Measurements from ENCODE around the gene GPR171. TPM values are rescaled to one million over a fixed set of nuclear protein-coding genes. Genes with fewer than 3 reads are reported as not detected.

The GPR171 gene
- total RNA-seq, 1 donor from 2014 or later, result not detected

GRCh38 chr3:151228666-151229040, 25.6 kb upstream of the GPR171 start:
- peak; percentile 74 for DNase-seq (ENCODE audit: low read depth)
- FAIRE-seq, result no peak
- no peak for TF ChIP-seq EZH2 (IDR thresholded peaks at IDR 0.05; ENCODE audit: insufficient read depth, low read length)
- TF ChIP-seq, protein P1, sequence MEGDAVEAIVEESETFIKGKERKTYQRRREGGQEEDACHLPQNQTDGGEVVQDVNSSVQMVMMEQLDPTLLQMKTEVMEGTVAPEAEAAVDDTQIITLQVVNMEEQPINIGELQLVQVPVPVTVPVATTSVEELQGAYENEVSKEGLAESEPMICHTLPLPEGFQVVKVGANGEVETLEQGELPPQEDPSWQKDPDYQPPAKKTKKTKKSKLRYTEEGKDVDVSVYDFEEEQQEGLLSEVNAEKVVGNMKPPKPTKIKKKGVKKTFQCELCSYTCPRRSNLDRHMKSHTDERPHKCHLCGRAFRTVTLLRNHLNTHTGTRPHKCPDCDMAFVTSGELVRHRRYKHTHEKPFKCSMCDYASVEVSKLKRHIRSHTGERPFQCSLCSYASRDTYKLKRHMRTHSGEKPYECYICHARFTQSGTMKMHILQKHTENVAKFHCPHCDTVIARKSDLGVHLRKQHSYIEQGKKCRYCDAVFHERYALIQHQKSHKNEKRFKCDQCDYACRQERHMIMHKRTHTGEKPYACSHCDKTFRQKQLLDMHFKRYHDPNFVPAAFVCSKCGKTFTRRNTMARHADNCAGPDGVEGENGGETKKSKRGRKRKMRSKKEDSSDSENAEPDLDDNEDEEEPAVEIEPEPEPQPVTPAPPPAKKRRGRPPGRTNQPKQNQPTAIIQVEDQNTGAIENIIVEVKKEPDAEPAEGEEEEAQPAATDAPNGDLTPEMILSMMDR (IDR thresholded peaks at IDR 0.05; ENCODE audit: insufficient read depth, low read depth, low read length), result no peak
- Histone ChIP-seq H3K4me1 (ENCODE audit: insufficient read depth, low read length) (peaks cover 35% of the 10 kb centered on the region), H3K79me2 (ENCODE audit: insufficient read depth, low read length) (no peaks in the 10 kb centered on the region), H3K4me3 (ENCODE audit: insufficient read depth, low read depth, low read length) (peak overlapping the region; percentile 21), H2AFZ (ENCODE audit: low read depth, low read length) (no peak overlapping the region), H3K27ac (ENCODE audit: low read depth, low read length) (peak overlapping the region; percentile 96), H3K9me3 (ENCODE audit: insufficient read depth, low read depth, low read length) (no peaks in the 10 kb centered on the region), H3K27me3 (ENCODE audit: insufficient read depth, low read length) (no peaks in the 10 kb centered on the region), H4K20me1 (ENCODE audit: insufficient read depth, low read length) (no peaks in the 10 kb centered on the region), H3K9ac (ENCODE audit: low read length) (peak overlapping the region; percentile 87), H3K36me3 (ENCODE audit: insufficient read depth, low read length) (no peaks in the 10 kb centered on the region), H3K4me2 (ENCODE audit: low read length) (peak overlapping the region; percentile 78)
- no peaks in the 10 kb centered on the region for H3K27me3 Mint-ChIP-seq (ENCODE audit: low read depth, unreplicated experiment)
- H3K27ac Mint-ChIP-seq (ENCODE audit: unreplicated experiment), result peak overlapping the region; percentile 96
- no peaks in the 10 kb centered on the region for H3K36me3 Mint-ChIP-seq (ENCODE audit: low read depth, unreplicated experiment)
- peaks cover 51% of the 10 kb centered on the region for H3K4me1 Mint-ChIP-seq (ENCODE audit: low read depth, unreplicated experiment)
- H3K4me3 Mint-ChIP-seq (ENCODE audit: unreplicated experiment), result no peak overlapping the region
- no peaks in the 10 kb centered on the region for H3K9me3 Mint-ChIP-seq (ENCODE audit: unreplicated experiment)

DNA sequence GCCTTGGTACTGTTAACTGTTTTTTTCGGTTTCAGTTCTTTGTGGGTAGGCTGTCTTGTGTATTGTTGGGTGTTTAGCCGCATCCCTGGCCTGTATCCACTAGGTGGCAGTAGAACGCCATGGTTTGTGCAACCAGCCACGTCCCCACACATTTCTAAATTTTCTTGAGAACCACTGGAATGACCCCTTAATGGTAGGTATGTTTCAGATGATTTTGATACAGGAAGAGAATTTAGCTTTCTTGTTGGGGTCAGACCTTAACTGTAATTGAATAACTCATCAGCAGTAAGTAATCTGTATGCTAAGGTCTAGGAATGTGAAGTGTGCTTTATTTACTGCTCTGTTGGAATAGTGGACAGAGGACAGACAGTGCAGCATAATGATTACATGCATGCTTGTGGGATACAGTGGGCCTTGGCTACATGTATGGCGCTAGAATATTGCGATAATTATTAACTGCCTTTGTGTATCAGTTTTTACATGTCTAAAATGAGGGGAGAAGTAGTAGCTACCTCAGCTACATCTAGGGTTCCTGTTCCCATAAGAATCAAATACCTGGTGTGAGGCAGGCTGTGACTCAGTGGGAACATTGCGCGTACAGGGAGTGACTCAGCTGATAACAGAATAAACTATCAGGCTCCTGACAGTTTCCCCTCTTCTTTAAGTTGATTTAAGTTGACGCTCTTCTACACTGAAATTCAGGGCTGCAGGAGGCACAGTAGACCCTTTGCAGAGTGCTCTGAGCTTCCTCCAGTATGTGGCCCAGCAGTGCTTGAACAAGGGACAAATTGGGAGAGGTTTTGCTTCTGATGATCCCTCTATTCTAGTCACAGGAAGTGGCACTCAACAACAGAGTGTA, 25.0 kb upstream of the GPR171 start:
- H3K36me3 Mint-ChIP-seq (ENCODE audit: low read depth, unreplicated experiment), result no peaks in the 10 kb centered on the region
- Histone ChIP-seq H3K4me3 (ENCODE audit: insufficient read depth, low read depth, low read length) (peak overlapping the region; percentile 24), H3K79me2 (ENCODE audit: insufficient read depth, low read length) (no peaks in the 10 kb centered on the region), H3K9ac (ENCODE audit: low read length) (peak overlapping the region; percentile 87), H3K4me1 (ENCODE audit: insufficient read depth, low read length) (peaks cover 35% of the 10 kb centered on the region), H3K4me2 (ENCODE audit: low read length) (peak overlapping the region; percentile 78), H3K27me3 (ENCODE audit: insufficient read depth, low read length) (no peaks in the 10 kb centered on the region), H2AFZ (ENCODE audit: low read depth, low read length) (no peak overlapping the region), H3K27ac (ENCODE audit: low read depth, low read length) (peak overlapping the region; percentile 96), H4K20me1 (ENCODE audit: insufficient read depth, low read length) (no peaks in the 10 kb centered on the region), H3K36me3 (ENCODE audit: insufficient read depth, low read length) (no peaks in the 10 kb centered on the region), H3K9me3 (ENCODE audit: insufficient read depth, low read depth, low read length) (no peaks in the 10 kb centered on the region)
- no peaks in the 10 kb centered on the region for H3K27me3 Mint-ChIP-seq (ENCODE audit: low read depth, unreplicated experiment)
- no peak for TF ChIP-seq EZH2 (IDR thresholded peaks at IDR 0.05; ENCODE audit: insufficient read depth, low read length)
- TF ChIP-seq, protein P1 (IDR thresholded peaks at IDR 0.05; ENCODE audit: insufficient read depth, low read depth, low read length), result peak; percentile 98
- H3K4me1 Mint-ChIP-seq (ENCODE audit: low read depth, unreplicated experiment), result peaks cover 51% of the 10 kb centered on the region
- no peaks in the 10 kb centered on the region for H3K9me3 Mint-ChIP-seq (ENCODE audit: unreplicated experiment)
- DNase-seq (ENCODE audit: low read depth), result peak; percentile 89
- H3K27ac Mint-ChIP-seq (ENCODE audit: unreplicated experiment), result peak overlapping the region; percentile 96
- peak; percentile 80 for FAIRE-seq
- H3K4me3 Mint-ChIP-seq (ENCODE audit: unreplicated experiment), result no peak overlapping the region

All from astrocyte (in vitro differentiated cells and primary cell).